Measurements from ENCODE around the gene TMEM45A.

The TMEM45A gene

DNA sequence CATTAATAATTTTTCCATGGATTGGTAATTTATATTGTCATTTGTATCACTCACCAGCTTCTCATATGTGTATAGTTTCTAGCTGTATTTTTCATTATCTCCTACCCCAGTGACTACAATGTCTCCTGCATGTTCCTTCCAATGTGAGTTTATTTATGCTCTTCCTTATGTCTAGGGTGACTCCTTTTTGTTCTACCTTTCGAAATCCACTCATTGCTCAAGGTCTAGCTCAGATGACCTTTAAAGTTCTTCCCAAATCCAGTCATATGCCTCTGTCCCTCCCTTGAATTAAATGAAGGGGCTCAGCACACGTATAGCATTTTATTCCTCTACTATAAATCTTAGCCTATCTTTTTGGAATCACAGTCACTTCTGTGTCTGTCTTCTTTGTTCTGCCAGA is 53.0 kb downstream of the TMEM45A start:
- TF ChIP-seq ZNF565 (CRISPR knock-in tag; conservative IDR thresholded peaks at IDR 0.05; ENCODE audit: low read depth) (no peak), GLIS3 (CRISPR knock-in tag; IDR thresholded peaks at IDR 0.05) (no peak), BACH2 (CRISPR knock-in tag; IDR thresholded peaks at IDR 0.05; ENCODE audit: borderline replicate concordance) (no peak), ZNF70 (CRISPR knock-in tag; IDR thresholded peaks at IDR 0.05) (no peak), RARB (CRISPR knock-in tag; IDR thresholded peaks at IDR 0.05) (no peak), PPARA (CRISPR knock-in tag; IDR thresholded peaks at IDR 0.05; ENCODE audit: borderline replicate concordance) (no peak), ZFP3 (CRISPR knock-in tag; IDR thresholded peaks at IDR 0.05) (no peak), ISL1 (CRISPR knock-in tag; IDR thresholded peaks at IDR 0.05) (no peak), OSR1 (CRISPR knock-in tag; IDR thresholded peaks at IDR 0.05) (no peak)
- TF ChIP-seq, protein P1, sequence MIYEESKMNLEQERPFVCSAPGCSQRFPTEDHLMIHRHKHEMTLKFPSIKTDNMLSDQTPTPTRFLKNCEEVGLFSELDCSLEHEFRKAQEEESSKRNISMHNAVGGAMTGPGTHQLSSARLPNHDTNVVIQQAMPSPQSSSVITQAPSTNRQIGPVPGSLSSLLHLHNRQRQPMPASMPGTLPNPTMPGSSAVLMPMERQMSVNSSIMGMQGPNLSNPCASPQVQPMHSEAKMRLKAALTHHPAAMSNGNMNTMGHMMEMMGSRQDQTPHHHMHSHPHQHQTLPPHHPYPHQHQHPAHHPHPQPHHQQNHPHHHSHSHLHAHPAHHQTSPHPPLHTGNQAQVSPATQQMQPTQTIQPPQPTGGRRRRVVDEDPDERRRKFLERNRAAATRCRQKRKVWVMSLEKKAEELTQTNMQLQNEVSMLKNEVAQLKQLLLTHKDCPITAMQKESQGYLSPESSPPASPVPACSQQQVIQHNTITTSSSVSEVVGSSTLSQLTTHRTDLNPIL (CRISPR knock-in tag; IDR thresholded peaks at IDR 0.05; ENCODE audit: low read depth) = no peak
- TF ChIP-seq, protein P2, sequence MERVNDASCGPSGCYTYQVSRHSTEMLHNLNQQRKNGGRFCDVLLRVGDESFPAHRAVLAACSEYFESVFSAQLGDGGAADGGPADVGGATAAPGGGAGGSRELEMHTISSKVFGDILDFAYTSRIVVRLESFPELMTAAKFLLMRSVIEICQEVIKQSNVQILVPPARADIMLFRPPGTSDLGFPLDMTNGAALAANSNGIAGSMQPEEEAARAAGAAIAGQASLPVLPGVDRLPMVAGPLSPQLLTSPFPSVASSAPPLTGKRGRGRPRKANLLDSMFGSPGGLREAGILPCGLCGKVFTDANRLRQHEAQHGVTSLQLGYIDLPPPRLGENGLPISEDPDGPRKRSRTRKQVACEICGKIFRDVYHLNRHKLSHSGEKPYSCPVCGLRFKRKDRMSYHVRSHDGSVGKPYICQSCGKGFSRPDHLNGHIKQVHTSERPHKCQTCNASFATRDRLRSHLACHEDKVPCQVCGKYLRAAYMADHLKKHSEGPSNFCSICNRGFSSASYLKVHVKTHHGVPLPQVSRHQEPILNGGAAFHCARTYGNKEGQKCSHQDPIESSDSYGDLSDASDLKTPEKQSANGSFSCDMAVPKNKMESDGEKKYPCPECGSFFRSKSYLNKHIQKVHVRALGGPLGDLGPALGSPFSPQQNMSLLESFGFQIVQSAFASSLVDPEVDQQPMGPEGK (CRISPR knock-in tag; IDR thresholded peaks at IDR 0.05; ENCODE audit: borderline replicate concordance) = no peak
- TF ChIP-seq, protein P3, sequence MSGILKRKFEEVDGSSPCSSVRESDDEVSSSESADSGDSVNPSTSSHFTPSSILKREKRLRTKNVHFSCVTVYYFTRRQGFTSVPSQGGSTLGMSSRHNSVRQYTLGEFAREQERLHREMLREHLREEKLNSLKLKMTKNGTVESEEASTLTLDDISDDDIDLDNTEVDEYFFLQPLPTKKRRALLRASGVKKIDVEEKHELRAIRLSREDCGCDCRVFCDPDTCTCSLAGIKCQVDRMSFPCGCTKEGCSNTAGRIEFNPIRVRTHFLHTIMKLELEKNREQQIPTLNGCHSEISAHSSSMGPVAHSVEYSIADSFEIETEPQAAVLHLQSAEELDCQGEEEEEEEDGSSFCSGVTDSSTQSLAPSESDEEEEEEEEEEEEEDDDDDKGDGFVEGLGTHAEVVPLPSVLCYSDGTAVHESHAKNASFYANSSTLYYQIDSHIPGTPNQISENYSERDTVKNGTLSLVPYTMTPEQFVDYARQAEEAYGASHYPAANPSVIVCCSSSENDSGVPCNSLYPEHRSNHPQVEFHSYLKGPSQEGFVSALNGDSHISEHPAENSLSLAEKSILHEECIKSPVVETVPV (CRISPR knock-in tag; IDR thresholded peaks at IDR 0.05) = no peak
- TF ChIP-seq, protein P4, sequence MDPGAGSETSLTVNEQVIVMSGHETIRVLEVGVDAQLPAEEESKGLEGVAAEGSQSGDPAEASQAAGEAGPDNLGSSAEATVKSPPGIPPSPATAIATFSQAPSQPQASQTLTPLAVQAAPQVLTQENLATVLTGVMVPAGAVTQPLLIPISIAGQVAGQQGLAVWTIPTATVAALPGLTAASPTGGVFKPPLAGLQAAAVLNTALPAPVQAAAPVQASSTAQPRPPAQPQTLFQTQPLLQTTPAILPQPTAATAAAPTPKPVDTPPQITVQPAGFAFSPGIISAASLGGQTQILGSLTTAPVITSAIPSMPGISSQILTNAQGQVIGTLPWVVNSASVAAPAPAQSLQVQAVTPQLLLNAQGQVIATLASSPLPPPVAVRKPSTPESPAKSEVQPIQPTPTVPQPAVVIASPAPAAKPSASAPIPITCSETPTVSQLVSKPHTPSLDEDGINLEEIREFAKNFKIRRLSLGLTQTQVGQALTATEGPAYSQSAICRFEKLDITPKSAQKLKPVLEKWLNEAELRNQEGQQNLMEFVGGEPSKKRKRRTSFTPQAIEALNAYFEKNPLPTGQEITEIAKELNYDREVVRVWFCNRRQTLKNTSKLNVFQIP (CRISPR knock-in tag; IDR thresholded peaks at IDR 0.05; ENCODE audit: borderline replicate concordance, low read depth) = no peak
- no peak for ATAC-seq

DNA sequence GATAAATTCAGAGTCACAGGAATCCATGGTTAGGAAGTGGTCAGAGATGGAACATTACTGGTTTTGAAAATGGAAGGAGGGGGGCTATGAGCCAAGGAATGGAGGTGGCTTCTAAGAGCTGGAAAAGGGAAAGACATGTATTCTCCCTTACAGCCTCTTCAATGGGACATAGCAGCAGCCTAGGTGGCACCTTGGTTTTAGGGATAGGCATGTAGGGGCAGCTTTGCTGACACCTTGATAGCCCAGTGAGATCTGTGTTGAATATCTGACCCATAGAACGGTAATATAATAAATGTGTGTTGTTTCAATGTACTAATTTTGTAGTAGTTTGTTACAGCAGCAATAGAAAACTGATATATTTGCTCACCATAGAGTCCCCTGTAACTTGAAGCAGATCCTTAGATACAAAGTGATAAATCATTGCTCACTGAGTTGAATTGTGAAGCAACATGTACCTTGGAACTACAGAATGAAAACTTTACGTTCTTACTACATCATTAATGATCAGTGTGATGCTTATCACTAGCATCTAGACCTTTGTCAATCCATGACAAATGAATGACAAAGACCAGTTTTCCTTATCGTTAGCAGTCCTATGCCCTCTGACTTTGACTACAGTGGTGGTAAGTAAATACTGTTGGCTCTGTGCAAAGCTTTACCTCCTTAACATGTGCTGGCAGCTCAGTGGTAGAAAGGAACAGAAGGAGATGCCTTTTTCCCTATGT is 53.8 kb downstream of the TMEM45A start:
- no peak for TF ChIP-seq PPARA (CRISPR knock-in tag; IDR thresholded peaks at IDR 0.05; ENCODE audit: borderline replicate concordance)
- TF ChIP-seq, protein P1 (CRISPR knock-in tag; IDR thresholded peaks at IDR 0.05; ENCODE audit: low read depth) = no peak
- TF ChIP-seq ISL1 (CRISPR knock-in tag; IDR thresholded peaks at IDR 0.05) = no peak
- TF ChIP-seq, protein P3 (CRISPR knock-in tag; IDR thresholded peaks at IDR 0.05) = no peak
- TF ChIP-seq, protein P5, sequence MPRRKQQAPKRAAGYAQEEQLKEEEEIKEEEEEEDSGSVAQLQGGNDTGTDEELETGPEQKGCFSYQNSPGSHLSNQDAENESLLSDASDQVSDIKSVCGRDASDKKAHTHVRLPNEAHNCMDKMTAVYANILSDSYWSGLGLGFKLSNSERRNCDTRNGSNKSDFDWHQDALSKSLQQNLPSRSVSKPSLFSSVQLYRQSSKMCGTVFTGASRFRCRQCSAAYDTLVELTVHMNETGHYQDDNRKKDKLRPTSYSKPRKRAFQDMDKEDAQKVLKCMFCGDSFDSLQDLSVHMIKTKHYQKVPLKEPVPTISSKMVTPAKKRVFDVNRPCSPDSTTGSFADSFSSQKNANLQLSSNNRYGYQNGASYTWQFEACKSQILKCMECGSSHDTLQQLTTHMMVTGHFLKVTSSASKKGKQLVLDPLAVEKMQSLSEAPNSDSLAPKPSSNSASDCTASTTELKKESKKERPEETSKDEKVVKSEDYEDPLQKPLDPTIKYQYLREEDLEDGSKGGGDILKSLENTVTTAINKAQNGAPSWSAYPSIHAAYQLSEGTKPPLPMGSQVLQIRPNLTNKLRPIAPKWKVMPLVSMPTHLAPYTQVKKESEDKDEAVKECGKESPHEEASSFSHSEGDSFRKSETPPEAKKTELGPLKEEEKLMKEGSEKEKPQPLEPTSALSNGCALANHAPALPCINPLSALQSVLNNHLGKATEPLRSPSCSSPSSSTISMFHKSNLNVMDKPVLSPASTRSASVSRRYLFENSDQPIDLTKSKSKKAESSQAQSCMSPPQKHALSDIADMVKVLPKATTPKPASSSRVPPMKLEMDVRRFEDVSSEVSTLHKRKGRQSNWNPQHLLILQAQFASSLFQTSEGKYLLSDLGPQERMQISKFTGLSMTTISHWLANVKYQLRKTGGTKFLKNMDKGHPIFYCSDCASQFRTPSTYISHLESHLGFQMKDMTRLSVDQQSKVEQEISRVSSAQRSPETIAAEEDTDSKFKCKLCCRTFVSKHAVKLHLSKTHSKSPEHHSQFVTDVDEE (CRISPR knock-in tag; IDR thresholded peaks at IDR 0.05) = no peak
- no peak for TF ChIP-seq ZNF565 (CRISPR knock-in tag; conservative IDR thresholded peaks at IDR 0.05; ENCODE audit: low read depth)
- TF ChIP-seq ZNF8 (CRISPR knock-in tag; IDR thresholded peaks at IDR 0.05) = no peak
- TF ChIP-seq BACH2 (CRISPR knock-in tag; IDR thresholded peaks at IDR 0.05; ENCODE audit: borderline replicate concordance) = no peak
- TF ChIP-seq OSR1 (CRISPR knock-in tag; IDR thresholded peaks at IDR 0.05) = no peak
- no peak for TF ChIP-seq CSDC2 (CRISPR knock-in tag; IDR thresholded peaks at IDR 0.05)
- no peak for TF ChIP-seq RARB (CRISPR knock-in tag; IDR thresholded peaks at IDR 0.05)
- TF ChIP-seq, protein P4 (CRISPR knock-in tag; IDR thresholded peaks at IDR 0.05; ENCODE audit: borderline replicate concordance, low read depth) = no peak
- TF ChIP-seq SNAI2 (CRISPR knock-in tag; IDR thresholded peaks at IDR 0.05) = no peak
- no peak for TF ChIP-seq TOX (CRISPR knock-in tag; IDR thresholded peaks at IDR 0.05; ENCODE audit: borderline replicate concordance)
- TF ChIP-seq ZC3H10 (CRISPR knock-in tag; IDR thresholded peaks at IDR 0.05) = no peak
- no peak for ATAC-seq

Data from SK-N-SH treated with all-trans-retinoic acid at 6 μM for 48 hours (cell line).